Mesothelial cell of epicardium (in vitro differentiated cells): Measurements from ENCODE around the gene CDH23. TPM values are rescaled to one million over a fixed set of nuclear protein-coding genes. Genes with fewer than 3 reads are reported as not detected.

Source experiments
- DNase-seq, 2 experiments: peaks; one replicate each; pipeline ENCODE4 v3.0.0; 2021; ENCODE audit warnings: low spot score in 2 of 2; ENCODE audit not compliant: unreplicated experiment in 2 of 2
- H3K27ac Mint-ChIP-seq: 2 replicates; pipeline ENCODE4 v1.8.0; 2021; ENCODE audit warnings: mixed read lengths
- H3K27me3 Mint-ChIP-seq: 2 replicates; pipeline ENCODE4 v1.8.0; 2021; ENCODE audit warnings: low read depth, mixed read lengths
- H3K36me3 Mint-ChIP-seq: 2 replicates; pipeline ENCODE4 v1.8.0; 2021; ENCODE audit warnings: mixed read lengths
- H3K4me1 Mint-ChIP-seq: 2 replicates; pipeline ENCODE4 v1.8.0; 2021; ENCODE audit warnings: mixed read lengths
- H3K4me3 Mint-ChIP-seq: 2 replicates; pipeline ENCODE4 v1.8.0; 2021; ENCODE audit warnings: mild to moderate bottlenecking, moderate library complexity, mixed read lengths
- H3K9me3 Mint-ChIP-seq: 2 replicates; pipeline ENCODE4 v1.8.0; 2021; ENCODE audit warnings: mixed read lengths
- CTCF ChIP-seq: fragments of 200-600 bp; sonication (generic); IDR thresholded peaks from one replicate; pipeline ENCODE4 v1.5.0; 2021; ENCODE audit warnings: antibody characterized with exemption; ENCODE audit not compliant: unreplicated experiment
- total RNA-seq: library from RNA; stranded (reverse); gene quantifications from 3 replicates; pipeline ENCODE4 v1.2.1, GENCODE V29; 2021

Gene CDH23
- total RNA-seq, 1 donor from 2014 or later, result 2.5 TPM

GRCh38 chr10:71539442-71540118, 142.9 kb downstream of the CDH23 start:
- H3K36me3 Mint-ChIP-seq, result no peaks in the 10 kb centered on the region
- peaks cover 23% of the 10 kb centered on the region for H3K4me1 Mint-ChIP-seq
- TF ChIP-seq CTCF, result no peak
- H3K4me3 Mint-ChIP-seq, result no peak overlapping the region
- H3K9me3 Mint-ChIP-seq, result no peaks in the 10 kb centered on the region
- H3K27me3 Mint-ChIP-seq, result peaks cover 6% of the 10 kb centered on the region
- no peak for DNase-seq
- no peak overlapping the region for H3K27ac Mint-ChIP-seq

DNA sequence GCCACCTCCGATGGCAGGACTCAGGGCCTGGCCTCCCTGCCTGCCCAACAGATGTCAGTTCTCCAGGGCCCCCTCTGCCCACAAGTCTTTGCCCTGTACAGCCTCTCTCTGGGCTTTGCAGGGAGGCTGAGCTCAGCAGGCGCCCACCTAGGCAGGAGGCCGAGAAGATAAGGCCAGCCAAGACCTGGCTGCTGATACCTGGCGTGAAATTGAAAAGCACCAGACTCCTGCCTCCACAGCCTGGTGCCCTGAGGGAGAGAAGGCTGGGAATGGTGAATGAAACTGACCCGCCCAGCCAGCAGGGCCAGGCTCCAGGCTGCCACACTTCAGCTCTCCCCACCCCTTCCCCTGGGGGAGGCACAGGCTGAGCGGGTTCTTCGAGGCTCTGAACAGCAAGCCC, 145.8 kb downstream of the CDH23 start:
- TF ChIP-seq CTCF, result no peak
- no peak overlapping the region for H3K27ac Mint-ChIP-seq
- no peaks in the 10 kb centered on the region for H3K9me3 Mint-ChIP-seq
- no peak for DNase-seq
- H3K36me3 Mint-ChIP-seq, result no peaks in the 10 kb centered on the region
- peaks cover 6% of the 10 kb centered on the region for H3K27me3 Mint-ChIP-seq
- H3K4me1 Mint-ChIP-seq, result peaks cover 13% of the 10 kb centered on the region
- H3K4me3 Mint-ChIP-seq, result no peak overlapping the region

DNA sequence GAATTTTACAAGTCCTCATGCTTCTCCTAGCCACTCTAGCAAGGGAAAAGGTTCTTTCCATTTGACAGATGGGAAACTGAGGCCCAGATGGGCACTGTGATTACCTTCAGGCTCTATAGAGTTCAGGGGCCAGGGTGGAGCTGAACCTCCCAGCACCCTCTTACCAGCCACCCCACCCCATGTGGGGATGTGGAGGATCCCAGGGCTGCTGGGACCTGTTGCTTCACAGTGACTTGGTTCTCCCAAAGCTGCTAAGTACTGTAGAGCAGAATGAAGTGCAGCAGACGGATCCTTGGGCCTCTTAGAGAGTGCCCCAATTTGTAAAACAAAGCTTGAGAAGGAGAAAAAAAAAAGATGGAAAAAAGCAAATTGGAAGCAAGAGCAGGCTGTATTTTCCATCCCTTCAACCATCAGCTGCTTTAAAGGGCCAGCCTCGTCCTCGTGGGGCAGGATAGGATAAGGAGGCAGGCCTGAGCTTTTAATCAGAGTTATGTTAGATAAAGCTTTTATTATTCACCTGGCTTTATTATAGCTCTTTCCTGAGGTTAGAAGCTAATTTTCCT, 147.0 kb downstream of the CDH23 start:
- no peak overlapping the region for H3K4me3 Mint-ChIP-seq
- peaks cover 6% of the 10 kb centered on the region for H3K27me3 Mint-ChIP-seq
- H3K4me1 Mint-ChIP-seq, result peaks cover 13% of the 10 kb centered on the region
- no peak for DNase-seq
- no peak for TF ChIP-seq CTCF
- no peaks in the 10 kb centered on the region for H3K9me3 Mint-ChIP-seq
- H3K27ac Mint-ChIP-seq, result peak overlapping the region; percentile 47
- no peaks in the 10 kb centered on the region for H3K36me3 Mint-ChIP-seq

DNA sequence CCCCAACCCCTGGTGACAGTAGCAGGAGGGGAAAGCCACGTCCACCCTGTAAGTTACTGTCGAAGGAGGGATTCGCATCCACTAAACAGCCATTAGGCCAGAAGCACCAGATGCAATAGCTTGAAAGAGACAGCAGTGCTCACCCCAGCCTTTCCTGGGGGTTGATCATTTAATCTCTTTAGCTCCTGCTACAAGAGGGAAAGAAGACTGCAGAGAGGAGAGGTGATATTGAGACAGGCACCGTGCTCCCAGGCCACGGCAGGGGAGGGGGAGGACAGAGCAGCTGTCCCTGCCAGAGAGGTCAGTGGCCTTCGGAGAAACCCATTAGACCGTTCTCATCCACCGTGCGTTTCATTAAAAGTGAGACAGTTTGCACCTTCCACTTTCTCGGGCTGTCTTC, 148.3 kb downstream of the CDH23 start:
- no peak overlapping the region for H3K27ac Mint-ChIP-seq
- H3K4me1 Mint-ChIP-seq, result peaks cover 15% of the 10 kb centered on the region

GRCh38 chr10:71546220-71546619, 149.5 kb downstream of the CDH23 start:
- H3K36me3 Mint-ChIP-seq, result no peaks in the 10 kb centered on the region
- no peaks in the 10 kb centered on the region for H3K27me3 Mint-ChIP-seq
- peaks cover 27% of the 10 kb centered on the region for H3K4me1 Mint-ChIP-seq
- TF ChIP-seq CTCF, result no peak
- no peaks in the 10 kb centered on the region for H3K9me3 Mint-ChIP-seq
- H3K27ac Mint-ChIP-seq, result no peak overlapping the region
- H3K4me3 Mint-ChIP-seq, result no peak overlapping the region
- DNase-seq, result no peak

More for the DNA sequence above, 148.3 kb downstream of the CDH23 start:
- Mint-ChIP-seq H3K4me3 (no peak overlapping the region), H3K36me3 (no peaks in the 10 kb centered on the region), H3K9me3 (no peaks in the 10 kb centered on the region), H3K27me3 (peaks cover 2% of the 10 kb centered on the region)
- no peak for TF ChIP-seq CTCF
- DNase-seq, result no peak
